PFSK-1 (cell line): ENCODE measurements around the gene DRG2.

Source experiments
- POLR2AphosphoS5 ChIP-seq: IDR thresholded peaks from 2 replicates; pipeline ENCODE4 v1.6.1; 2012; ENCODE audit warnings: low read depth, mild to moderate bottlenecking, control low read depth, low read length, moderate library complexity
- SIN3A ChIP-seq: IDR thresholded peaks from 2 replicates; pipeline ENCODE4 v1.6.1; 2012; ENCODE audit warnings: mild to moderate bottlenecking, low read length, moderate library complexity, borderline replicate concordance; ENCODE audit not compliant: insufficient read depth
- TAF1 ChIP-seq: IDR thresholded peaks from 2 replicates; pipeline ENCODE4 v1.6.1; 2012; ENCODE audit warnings: low read length, control low read depth, borderline replicate concordance; ENCODE audit not compliant: insufficient read depth
- TF ChIP-seq, protein P1 (sequence below), 2 experiments: IDR thresholded peaks; 2 replicates each; pipeline versions ENCODE4 v1.6.1 to v1.8.0; 2011 to 2012; ENCODE audit warnings: low read depth in 2 of 2, low read length in 2 of 2, control low read depth in 1 of 2, inconsistent platforms in 1 of 2, mild to moderate bottlenecking in 1 of 2, moderate library complexity in 1 of 2; ENCODE audit not compliant: insufficient read depth in 1 of 2

DNA sequence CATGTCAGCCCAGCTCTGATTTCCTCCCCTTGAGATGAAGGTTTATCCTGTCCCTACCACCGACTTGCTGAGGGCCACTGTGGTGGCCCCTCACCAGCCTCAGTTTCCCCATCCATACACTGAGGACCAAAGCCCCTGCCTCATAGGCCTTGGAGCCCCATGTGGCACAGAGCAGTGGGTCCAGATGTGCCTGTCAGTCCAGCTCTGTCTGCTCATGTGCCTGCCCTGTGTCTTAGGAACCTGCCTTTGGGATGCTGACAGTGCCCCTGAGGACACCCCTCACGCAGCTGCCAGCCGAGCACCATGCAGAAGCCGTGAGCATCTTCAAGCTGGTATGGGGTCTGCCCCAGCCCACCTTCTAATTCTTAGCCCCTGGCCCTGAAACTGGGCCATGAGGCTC, 56.5 kb downstream of the DRG2 start:
- no peak for TF ChIP-seq TAF1
- no peak for TF ChIP-seq POLR2AphosphoS5
- TF ChIP-seq SIN3A: no peak
- TF ChIP-seq, protein P1, sequence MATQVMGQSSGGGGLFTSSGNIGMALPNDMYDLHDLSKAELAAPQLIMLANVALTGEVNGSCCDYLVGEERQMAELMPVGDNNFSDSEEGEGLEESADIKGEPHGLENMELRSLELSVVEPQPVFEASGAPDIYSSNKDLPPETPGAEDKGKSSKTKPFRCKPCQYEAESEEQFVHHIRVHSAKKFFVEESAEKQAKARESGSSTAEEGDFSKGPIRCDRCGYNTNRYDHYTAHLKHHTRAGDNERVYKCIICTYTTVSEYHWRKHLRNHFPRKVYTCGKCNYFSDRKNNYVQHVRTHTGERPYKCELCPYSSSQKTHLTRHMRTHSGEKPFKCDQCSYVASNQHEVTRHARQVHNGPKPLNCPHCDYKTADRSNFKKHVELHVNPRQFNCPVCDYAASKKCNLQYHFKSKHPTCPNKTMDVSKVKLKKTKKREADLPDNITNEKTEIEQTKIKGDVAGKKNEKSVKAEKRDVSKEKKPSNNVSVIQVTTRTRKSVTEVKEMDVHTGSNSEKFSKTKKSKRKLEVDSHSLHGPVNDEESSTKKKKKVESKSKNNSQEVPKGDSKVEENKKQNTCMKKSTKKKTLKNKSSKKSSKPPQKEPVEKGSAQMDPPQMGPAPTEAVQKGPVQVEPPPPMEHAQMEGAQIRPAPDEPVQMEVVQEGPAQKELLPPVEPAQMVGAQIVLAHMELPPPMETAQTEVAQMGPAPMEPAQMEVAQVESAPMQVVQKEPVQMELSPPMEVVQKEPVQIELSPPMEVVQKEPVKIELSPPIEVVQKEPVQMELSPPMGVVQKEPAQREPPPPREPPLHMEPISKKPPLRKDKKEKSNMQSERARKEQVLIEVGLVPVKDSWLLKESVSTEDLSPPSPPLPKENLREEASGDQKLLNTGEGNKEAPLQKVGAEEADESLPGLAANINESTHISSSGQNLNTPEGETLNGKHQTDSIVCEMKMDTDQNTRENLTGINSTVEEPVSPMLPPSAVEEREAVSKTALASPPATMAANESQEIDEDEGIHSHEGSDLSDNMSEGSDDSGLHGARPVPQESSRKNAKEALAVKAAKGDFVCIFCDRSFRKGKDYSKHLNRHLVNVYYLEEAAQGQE (IDR thresholded peaks at IDR 0.05; ENCODE audit: insufficient read depth in 1 of 2, low read depth in 2 of 2, low read length in 2 of 2): no peak
